Fibroblast of peridontal ligament (primary cell): ENCODE results near the gene CD74.
A peak's percentile ranks its signal among the peaks of the same experiment; 100 is the strongest.

Experiments
- DNase-seq: peaks from one replicate; pipeline ENCODE4 v3.0.0-alpha.2; 2010; ENCODE audit errors: extremely low read depth

The CD74 gene

DNA sequence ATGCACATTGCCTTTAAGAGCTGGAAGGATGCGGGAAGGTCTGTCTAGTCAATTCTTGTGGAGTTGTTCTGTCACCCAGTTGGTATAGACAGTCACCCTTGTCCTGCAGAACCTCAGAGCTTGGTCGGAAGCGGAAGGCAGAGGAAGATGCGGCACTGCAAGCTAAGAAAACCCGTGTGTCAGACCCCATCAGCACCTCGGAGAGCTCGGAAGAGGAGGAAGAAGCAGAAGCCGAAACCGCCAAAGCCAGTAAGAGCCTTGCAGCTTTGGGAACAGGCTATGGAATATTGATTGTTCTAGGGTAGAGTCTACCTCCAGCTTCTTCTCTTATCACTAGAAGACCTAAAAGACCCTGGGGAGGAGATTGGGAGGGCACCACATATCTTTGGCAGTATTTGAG is 48.7 kb downstream of the CD74 start:
- DNase-seq, result no peak

DNA sequence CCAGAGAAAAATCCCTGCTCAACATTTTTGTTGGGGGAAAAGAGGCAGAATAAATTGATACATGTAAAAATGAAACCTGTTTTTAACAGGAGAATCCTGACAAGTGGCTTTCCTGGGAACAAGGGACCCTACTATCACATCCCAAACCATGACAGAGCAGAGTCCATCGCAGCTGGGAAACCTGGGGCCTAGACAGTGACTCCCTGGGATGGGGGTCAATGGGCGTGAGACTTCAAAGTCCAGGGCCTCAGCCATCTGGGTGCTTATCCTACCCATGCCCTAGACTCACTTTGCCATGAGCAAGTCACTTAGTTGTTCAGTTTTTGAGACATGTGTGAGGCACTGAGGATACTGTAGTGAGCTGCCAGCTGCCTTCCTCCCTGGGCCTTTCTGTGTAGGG is 49.5 kb downstream of the CD74 start:
- DNase-seq, result no peak

DNA sequence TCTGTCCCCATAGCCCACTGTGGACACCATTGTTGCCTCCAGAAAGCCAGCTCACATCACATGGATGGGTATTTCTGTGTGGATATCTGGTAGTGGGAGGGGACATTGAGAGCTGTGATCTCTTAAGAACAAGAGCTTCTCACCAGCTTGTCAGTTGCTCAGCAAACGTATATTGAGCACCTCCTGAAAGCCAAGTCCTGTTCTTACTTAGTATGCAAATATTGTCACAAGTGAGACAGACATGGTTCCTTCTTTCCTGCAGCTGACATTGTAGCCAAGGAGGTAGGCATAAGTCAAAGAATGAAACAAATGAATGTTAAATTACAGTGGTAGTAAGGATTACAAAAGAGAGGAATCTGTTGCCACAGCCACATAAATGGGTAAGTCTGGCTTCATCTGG is 51.4 kb downstream of the CD74 start:
- DNase-seq, result no peak

DNA sequence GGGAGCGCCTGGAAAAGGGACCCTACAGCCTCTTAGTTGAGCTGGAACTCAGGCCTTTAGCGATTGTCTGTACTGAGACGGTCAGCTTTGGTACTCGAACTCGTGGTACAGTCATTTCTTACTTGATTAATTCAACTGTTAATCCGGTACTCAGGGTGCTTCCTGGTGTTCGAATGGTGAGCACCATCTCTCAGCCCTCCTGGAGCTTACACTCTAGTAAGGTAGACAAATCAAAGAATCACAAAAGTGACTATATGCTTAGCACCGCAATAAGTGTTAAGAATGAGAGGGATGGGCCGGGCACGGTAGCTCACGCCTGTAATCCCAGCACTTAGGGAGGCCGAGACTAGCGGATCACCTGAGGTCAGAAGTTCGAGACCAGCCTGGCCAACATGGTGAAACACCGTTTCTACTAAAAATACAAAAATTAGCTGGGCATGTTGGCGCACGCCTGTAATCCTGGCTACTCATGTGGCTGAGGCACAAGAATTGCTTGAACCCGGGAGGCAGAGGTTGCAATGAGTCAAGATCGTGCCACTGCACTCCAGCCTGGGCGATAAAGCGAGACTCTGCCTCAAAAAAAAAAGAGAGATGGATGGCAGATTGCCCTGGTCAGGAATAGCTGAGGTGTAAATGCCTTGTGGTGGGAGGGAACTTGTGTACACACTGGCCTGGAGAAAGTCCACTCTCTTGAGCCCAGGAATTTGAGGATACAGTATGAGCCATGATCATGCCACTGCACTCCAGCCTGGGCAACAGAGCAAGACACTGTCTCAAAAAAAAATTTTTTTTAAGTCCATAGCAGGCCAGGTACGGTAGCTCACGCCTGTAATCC is 54.2 kb downstream of the CD74 start:
- no peak for DNase-seq

DNA sequence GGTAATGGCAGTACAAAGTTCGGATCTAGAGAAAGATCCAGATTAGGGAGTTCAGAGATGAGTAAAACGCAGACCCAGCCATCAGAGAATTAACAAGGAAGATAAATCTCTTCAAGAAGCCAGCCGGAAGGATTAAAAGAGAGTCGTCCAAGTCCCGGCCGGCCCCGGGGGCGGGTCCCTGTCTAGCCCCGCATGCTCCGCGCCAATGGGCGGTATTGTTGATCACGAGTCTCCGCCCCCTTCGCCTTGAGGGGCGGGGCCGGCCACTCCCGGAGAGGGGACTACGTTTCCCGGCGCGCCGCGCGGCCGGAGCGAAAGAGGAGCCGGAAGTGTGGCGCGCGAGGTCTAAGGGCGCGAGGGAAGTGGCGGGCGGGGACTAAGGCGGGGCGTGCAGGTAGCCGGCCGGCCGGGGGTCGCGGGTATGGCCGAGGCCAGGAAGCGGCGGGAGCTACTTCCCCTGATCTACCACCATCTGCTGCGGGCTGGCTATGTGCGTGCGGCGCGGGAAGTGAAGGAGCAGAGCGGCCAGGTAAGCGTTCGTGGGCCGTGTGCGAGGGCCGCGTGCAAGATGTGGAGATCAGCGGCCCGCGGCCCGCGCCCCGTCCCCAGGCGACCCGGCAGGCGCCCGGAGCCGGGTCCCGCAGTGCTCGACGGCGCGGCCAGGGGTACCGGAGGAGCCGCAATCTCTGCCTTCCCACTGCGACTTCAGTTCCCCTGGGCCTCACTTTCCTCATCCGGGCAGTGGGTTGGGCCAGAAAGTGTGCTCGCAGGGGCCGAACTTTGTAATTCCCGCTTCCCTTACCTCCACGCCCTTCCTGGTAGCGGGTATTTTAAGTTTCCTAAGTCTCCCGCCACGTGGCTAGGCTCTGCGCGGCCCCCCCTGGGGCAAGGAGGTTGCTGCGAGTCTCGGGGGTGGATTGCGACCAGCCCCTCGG is 55.1 kb downstream of the CD74 start, which contains the start of gene TCOF1:
Gene TCOF1 (plus strand): TSS at position 372 of the 935 bp plus-strand sequence. CDS start 50 bp downstream, at position 422.
- DNase-seq, result peak; percentile 88

DNA sequence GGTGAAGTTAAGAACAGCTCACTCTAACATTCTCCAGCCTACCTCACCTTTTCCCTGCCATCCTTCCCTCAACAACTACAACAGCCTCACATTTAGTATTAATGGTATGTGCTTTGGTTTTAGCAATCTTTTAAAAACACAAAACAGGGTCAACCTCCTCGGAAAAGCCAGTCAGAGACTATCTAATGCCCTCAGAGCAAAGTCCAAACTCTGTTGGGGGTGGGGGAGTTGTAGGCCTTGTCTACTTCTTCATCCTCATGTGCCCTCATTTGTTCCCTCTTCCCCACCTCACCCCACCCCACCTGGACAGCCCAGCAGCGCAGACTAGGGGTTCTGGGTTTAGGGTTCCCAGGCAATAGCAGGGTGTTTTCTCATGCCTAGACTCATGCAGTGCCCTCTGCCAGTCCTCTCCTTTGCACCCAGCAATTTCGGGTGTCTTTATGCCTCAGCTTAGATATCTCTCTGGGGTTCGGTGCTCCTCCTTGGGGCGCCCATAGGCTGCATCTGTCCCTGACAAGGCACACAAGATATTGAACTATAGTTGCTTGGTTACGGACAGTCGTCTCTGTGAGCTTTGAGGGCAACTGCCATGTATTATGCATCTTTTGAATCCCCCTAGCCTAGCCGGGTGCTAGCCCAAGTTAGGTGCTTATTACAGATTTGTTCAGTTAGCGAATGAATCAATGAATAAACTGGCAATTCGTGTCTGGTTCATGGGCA is 56.0 kb downstream of the CD74 start:
- no peak for DNase-seq

DNA sequence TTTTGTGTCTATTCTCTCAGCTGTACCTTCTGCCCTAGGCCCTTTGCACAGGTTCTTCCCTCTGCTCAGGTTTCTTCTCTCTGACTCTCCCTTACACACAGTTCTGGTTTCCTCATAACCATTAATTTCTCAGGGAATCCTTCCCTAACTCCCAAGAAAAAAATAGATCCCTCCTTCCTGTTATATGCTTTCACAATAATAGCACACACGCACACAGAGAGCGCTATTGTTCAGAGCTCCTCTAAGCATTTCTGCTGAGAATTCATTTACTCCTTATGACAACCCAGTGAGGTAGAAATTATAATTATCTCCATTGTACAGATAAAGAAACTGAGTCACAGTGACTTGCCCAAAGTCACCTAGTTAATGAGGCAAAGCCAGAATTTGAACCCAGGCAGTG is 56.9 kb downstream of the CD74 start:
- DNase-seq, result no peak

DNA sequence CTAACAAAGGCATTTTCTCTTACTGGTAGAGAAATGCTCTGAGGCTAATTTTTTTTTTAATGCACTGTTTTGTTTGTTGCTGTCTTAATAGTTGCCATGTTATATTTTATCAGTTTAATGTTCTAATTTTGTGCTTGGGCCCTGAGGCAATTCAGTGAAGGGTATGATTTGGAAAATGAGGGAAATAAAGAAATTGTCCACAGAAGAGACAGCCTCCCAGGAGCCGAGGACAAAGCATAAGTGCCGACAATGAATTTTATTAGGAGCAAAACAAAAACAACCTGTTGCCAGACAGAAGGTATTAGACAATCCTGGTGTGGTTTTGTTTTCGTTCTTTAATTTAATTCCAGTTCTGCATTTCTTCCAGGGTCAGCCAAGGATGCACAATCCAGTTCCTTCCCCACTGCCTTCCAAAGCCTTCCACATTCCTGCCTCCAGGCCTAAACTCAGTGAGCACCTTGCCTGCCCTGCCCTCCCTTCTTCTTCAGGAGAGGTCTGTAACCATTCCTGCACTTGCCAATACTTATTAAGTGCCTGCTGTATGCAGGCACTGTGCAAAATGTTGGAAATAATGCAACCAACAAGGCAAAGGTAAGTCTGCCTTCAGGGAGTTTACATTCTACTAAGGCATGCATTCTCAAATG is 59.6 kb downstream of the CD74 start:
- no peak for DNase-seq

DNA sequence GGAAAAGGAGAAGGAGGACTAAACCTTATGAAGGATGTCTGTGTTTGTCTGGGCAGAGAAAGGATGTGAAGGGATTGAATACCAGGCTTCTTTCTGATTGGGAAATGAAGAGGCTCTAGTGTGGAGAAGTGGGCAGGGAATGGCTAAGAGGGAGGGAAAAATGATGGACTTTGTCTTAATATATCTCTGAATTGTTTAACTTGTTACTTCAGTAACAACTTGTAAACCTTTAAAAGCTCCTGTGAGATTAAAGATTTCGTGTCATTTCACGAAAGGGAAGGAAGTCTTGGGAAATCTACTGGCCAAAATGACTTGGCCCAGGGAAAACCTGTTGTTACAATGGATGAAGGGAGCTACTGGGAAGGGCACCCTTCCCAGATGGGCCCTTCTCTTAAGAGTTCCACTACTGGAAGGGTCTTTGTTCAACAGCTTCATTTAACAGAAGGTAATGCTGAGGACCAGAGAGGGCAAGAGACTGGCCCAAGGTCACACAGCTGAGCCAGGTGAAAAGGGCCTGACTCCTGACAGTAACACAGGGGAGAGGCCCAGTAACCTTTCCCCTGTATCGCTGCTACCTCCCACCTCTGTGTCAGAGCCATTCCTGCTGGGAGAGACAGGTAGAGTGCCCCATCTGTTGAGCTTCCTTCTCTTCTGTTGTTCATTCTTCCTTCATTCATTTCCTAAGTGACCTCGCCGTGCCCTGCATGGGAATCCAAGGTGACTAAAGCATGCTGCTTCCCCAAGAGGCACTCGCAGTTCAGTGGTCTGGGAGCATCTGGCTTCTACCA is 60.3 kb downstream of the CD74 start:
- no peak for DNase-seq
